HG03039 (cell line): ENCODE measurements around the gene ZC3H18.

Experiments used
- ATAC-seq: cut with Tn5 transposase; IDR thresholded peaks from one replicate; pipeline ENCODE4 v1.9.1; 2021; ENCODE audit warnings: mild to moderate bottlenecking, moderate library complexity; ENCODE audit not compliant: unreplicated experiment

The ZC3H18 gene

GRCh38 chr16:88569985-88570690 is at the start of gene ZC3H18:
ZC3H18 (plus strand) TSS chr16:88570403; CDS start chr16:88577124, 6,721 bp downstream.
- peak; percentile 76 for ATAC-seq

GRCh38 chr16:88521674-88522073 is 48.5 kb upstream of the ZC3H18 start:
- no peak for ATAC-seq

GRCh38 chr16:88522276-88522949 is 47.8 kb upstream of the ZC3H18 start:
- ATAC-seq: no peak

GRCh38 chr16:88523309-88524161 is 46.7 kb upstream of the ZC3H18 start:
- no peak for ATAC-seq

- no peak for ATAC-seq
Observed at GRCh38 chr16:88524274-88524972, 45.8 kb upstream of the ZC3H18 start.

GRCh38 chr16:88524973-88525662 is 45.1 kb upstream of the ZC3H18 start:
- no peak for ATAC-seq

GRCh38 chr16:88525663-88525990 is 44.6 kb upstream of the ZC3H18 start:
- ATAC-seq: no peak

GRCh38 chr16:88526008-88526905 is 43.9 kb upstream of the ZC3H18 start:
- ATAC-seq: no peak

GRCh38 chr16:88526906-88527185 is 43.4 kb upstream of the ZC3H18 start:
- no peak for ATAC-seq

GRCh38 chr16:88527186-88527936 is 42.8 kb upstream of the ZC3H18 start:
- ATAC-seq: no peak

- no peak for ATAC-seq
Observed at GRCh38 chr16:88527937-88528743, 42.1 kb upstream of the ZC3H18 start.

- no peak for ATAC-seq
Observed at GRCh38 chr16:88528902-88529318, 41.3 kb upstream of the ZC3H18 start.

- ATAC-seq: no peak
Observed at GRCh38 chr16:88529596-88529995, 40.6 kb upstream of the ZC3H18 start.

- no peak for ATAC-seq
Observed at GRCh38 chr16:88530051-88530857, 39.9 kb upstream of the ZC3H18 start.

- ATAC-seq: no peak
Observed at GRCh38 chr16:88530858-88531203, 39.4 kb upstream of the ZC3H18 start.

- ATAC-seq: no peak
Observed at GRCh38 chr16:88531346-88531745, 38.9 kb upstream of the ZC3H18 start.

GRCh38 chr16:88531931-88532433 is 38.2 kb upstream of the ZC3H18 start:
- ATAC-seq: no peak
